Glutamatergic neuron (in vitro differentiated cells): ENCODE measurements around the gene CREB5. TPM values are rescaled to one million over a fixed set of nuclear protein-coding genes. Genes with fewer than 3 reads are reported as not detected.

Experiments
- DNase-seq: peaks from one replicate; pipeline ENCODE4 v3.0.0; 2022
- H3K27ac Mint-ChIP-seq: one replicate; pipeline ENCODE4 v1.8.0; 2020; ENCODE audit warnings: mild to moderate bottlenecking, mixed read lengths, inconsistent platforms; ENCODE audit not compliant: unreplicated experiment
- H3K27me3 Mint-ChIP-seq: one replicate; pipeline ENCODE4 v1.8.0; 2020; ENCODE audit warnings: mild to moderate bottlenecking, moderate library complexity, mixed read lengths, inconsistent platforms; ENCODE audit not compliant: unreplicated experiment
- H3K36me3 Mint-ChIP-seq: one replicate; pipeline ENCODE4 v1.8.0; 2020; ENCODE audit warnings: mild to moderate bottlenecking, mixed read lengths, inconsistent platforms; ENCODE audit not compliant: unreplicated experiment
- H3K4me1 Mint-ChIP-seq: one replicate; pipeline ENCODE4 v1.8.0; 2020; ENCODE audit warnings: mild to moderate bottlenecking, low read depth, mixed read lengths, inconsistent platforms; ENCODE audit not compliant: unreplicated experiment
- H3K4me3 Mint-ChIP-seq: one replicate; pipeline ENCODE4 v1.8.0; 2020; ENCODE audit warnings: mild to moderate bottlenecking, mixed read lengths, inconsistent platforms; ENCODE audit not compliant: unreplicated experiment
- H3K9me3 Mint-ChIP-seq: one replicate; pipeline ENCODE4 v1.8.0; 2020; ENCODE audit warnings: mild to moderate bottlenecking, moderate library complexity, mixed read lengths, inconsistent platforms; ENCODE audit not compliant: unreplicated experiment
- CTCF ChIP-seq: fragments of 200-600 bp; sonication (generic); IDR thresholded peaks from one replicate; pipeline ENCODE4 v1.5.0; 2021; ENCODE audit not compliant: partially characterized antibody, unreplicated experiment
- total RNA-seq: library from RNA; stranded (reverse); fragmentation: NEBNext Ultra II Directional; extraction: Animal tissue kit (Norgen Biotek cat#: 25700); gene quantifications from one replicate; pipeline ENCODE4 v1.2.1, GENCODE V29; 2021; ENCODE audit not compliant: unreplicated experiment

CREB5 gene
- total RNA-seq, 1 donor from 2014 or later: 50.4 TPM

- H3K27me3 Mint-ChIP-seq: no peaks in the 10 kb centered on the region
- H3K9me3 Mint-ChIP-seq: no peaks in the 10 kb centered on the region
- no peaks in the 10 kb centered on the region for H3K36me3 Mint-ChIP-seq
- DNase-seq: no peak
- H3K27ac Mint-ChIP-seq: no peak overlapping the region
- TF ChIP-seq CTCF: no peak
- H3K4me3 Mint-ChIP-seq: no peak overlapping the region
- H3K4me1 Mint-ChIP-seq: peaks cover 25% of the 10 kb centered on the region
These were observed 18.3 kb downstream of the CREB5 start for GRCh38 chr7:28430616-28431015.

- no peak for TF ChIP-seq CTCF
- no peak overlapping the region for H3K4me3 Mint-ChIP-seq
- peaks cover 3% of the 10 kb centered on the region for H3K9me3 Mint-ChIP-seq
- H3K36me3 Mint-ChIP-seq: no peaks in the 10 kb centered on the region
- peaks cover 4% of the 10 kb centered on the region for H3K27me3 Mint-ChIP-seq
- DNase-seq: no peak
- H3K4me1 Mint-ChIP-seq: peaks cover 37% of the 10 kb centered on the region
- H3K27ac Mint-ChIP-seq: no peak overlapping the region
These were observed 19.8 kb downstream of the CREB5 start for GRCh38 chr7:28432105-28432504.

GRCh38 chr7:28433039-28433438, 20.7 kb downstream of the CREB5 start:
- DNase-seq: no peak
- Mint-ChIP-seq H3K9me3 (peaks cover 3% of the 10 kb centered on the region), H3K4me3 (no peak overlapping the region), H3K36me3 (no peaks in the 10 kb centered on the region), H3K4me1 (peaks cover 40% of the 10 kb centered on the region), H3K27me3 (peaks cover 4% of the 10 kb centered on the region), H3K27ac (no peak overlapping the region)
- no peak for TF ChIP-seq CTCF

GRCh38 chr7:28433699-28434219, 21.4 kb downstream of the CREB5 start:
- H3K36me3 Mint-ChIP-seq: no peaks in the 10 kb centered on the region
- H3K4me1 Mint-ChIP-seq: peaks cover 41% of the 10 kb centered on the region
- peaks cover 4% of the 10 kb centered on the region for H3K27me3 Mint-ChIP-seq
- H3K4me3 Mint-ChIP-seq: no peak overlapping the region
- no peak for TF ChIP-seq CTCF
- H3K27ac Mint-ChIP-seq: peak overlapping the region; percentile 31
- DNase-seq: no peak
- H3K9me3 Mint-ChIP-seq: peaks cover 3% of the 10 kb centered on the region

GRCh38 chr7:28434510-28434909, 22.2 kb downstream of the CREB5 start:
- DNase-seq: no peak
- Mint-ChIP-seq H3K4me3 (no peak overlapping the region), H3K9me3 (peaks cover 3% of the 10 kb centered on the region), H3K27ac (no peak overlapping the region), H3K4me1 (peaks cover 49% of the 10 kb centered on the region), H3K36me3 (no peaks in the 10 kb centered on the region), H3K27me3 (peaks cover 4% of the 10 kb centered on the region)
- no peak for TF ChIP-seq CTCF
